PC-3 (cell line): ENCODE measurements around the gene LYZ. TPM values are rescaled to one million over a fixed set of nuclear protein-coding genes. Genes with fewer than 3 reads are reported as not detected.

Experiments used
- ATAC-seq: fragments of 200-7000 bp; cut with Tn5 transposase; 2 replicates; pipeline ENCODE4 v1.9.1; 2020; ENCODE audit warnings: mild to moderate bottlenecking, moderate library complexity
- BruUV-seq: library from RNA; stranded (reverse); fragments of 400-500 nt; replicated peaks from 2 replicates; lab custom pipeline; 2021; lab: Mats Ljungman, UMichigan
- CTCF ChIA-PET: fragments of 300-600 bp; sonication (Branson Sonifier 250); formaldehyde crosslinking; loops from one replicate; lab custom pipeline; 2022; ENCODE audit warnings: antibody characterized with exemption; lab: Charles Lee
- POLR2A ChIA-PET: fragments of 300-600 bp; sonication (Branson Sonifier 250); formaldehyde crosslinking; loops from one replicate; lab custom pipeline; 2022; ENCODE audit warnings: antibody characterized with exemption; ENCODE audit not compliant: unreplicated experiment; lab: Charles Lee
- DNase-seq: peaks from one replicate; pipeline ENCODE4 v3.0.0-alpha.2; 2015
- H2AFZ ChIP-seq: fragments of 300-600 bp; sonication (generic); 2 replicates; pipeline ENCODE4 v1.6.0; 2016; ENCODE audit warnings: antibody characterized with exemption, low read length
- H3F3A ChIP-seq: fragments of 300-600 bp; sonication (generic); one replicate; pipeline ENCODE4 v1.6.0; 2017; ENCODE audit warnings: antibody characterized with exemption, low read length, control low read depth, mild to moderate bottlenecking; ENCODE audit not compliant: unreplicated experiment
- H3K27ac ChIP-seq: fragments of 300-600 bp; sonication (generic); 2 replicates; pipeline ENCODE4 v1.5.1; 2016; ENCODE audit warnings: mild to moderate bottlenecking, low read length
- H3K27me3 ChIP-seq: fragments of 300-600 bp; sonication (generic); 2 replicates; pipeline ENCODE4 v1.6.1; 2016; ENCODE audit warnings: low read length, mixed read lengths
- H3K36me3 ChIP-seq: fragments of 300-600 bp; sonication (generic); 2 replicates; pipeline ENCODE4 v1.6.1; 2016; ENCODE audit warnings: low read depth, mixed run types, low read length, mixed read lengths
- H3K4me1 ChIP-seq: fragments of 300-600 bp; sonication (generic); 2 replicates; pipeline ENCODE4 v1.5.1; 2016; ENCODE audit warnings: low read length; ENCODE audit not compliant: insufficient read depth
- H3K4me2 ChIP-seq: fragments of 300-600 bp; sonication (generic); 2 replicates; pipeline ENCODE4 v1.6.0; 2016; ENCODE audit warnings: low read length
- H3K4me3 ChIP-seq: fragments of 300-600 bp; sonication (generic); 2 replicates; pipeline ENCODE4 v1.5.1; 2016; ENCODE audit warnings: mild to moderate bottlenecking, low read length, mixed read lengths
- H3K79me2 ChIP-seq: fragments of 300-600 bp; sonication (generic); 2 replicates; pipeline ENCODE4 v1.6.1; 2017; ENCODE audit warnings: low read length, mixed read lengths
- H3K9ac ChIP-seq: fragments of 300-600 bp; sonication (generic); 2 replicates; pipeline ENCODE4 v1.6.0; 2016; ENCODE audit warnings: mild to moderate bottlenecking, low read length
- H3K9me2 ChIP-seq: fragments of 300-600 bp; sonication (generic); replicated peaks from 2 replicates; pipeline ENCODE4 v1.6.1; 2016; ENCODE audit warnings: mixed run types, low read length, mixed read lengths
- H3K9me3 ChIP-seq: fragments of 300-600 bp; sonication (generic); 2 replicates; pipeline ENCODE4 v1.6.1; 2016; ENCODE audit warnings: low read length, mixed read lengths
- H4K20me1 ChIP-seq: fragments of 300-600 bp; sonication (generic); 2 replicates; pipeline ENCODE4 v1.6.1; 2016; ENCODE audit warnings: low read length, mixed read lengths
- EZH2 ChIP-seq: fragments of 300-600 bp; sonication (generic); IDR thresholded peaks from one replicate; pipeline ENCODE4 v1.6.1; 2017; ENCODE audit warnings: antibody characterized with exemption, mild to moderate bottlenecking, low read length; ENCODE audit not compliant: unreplicated experiment
- EZH2phosphoT487 ChIP-seq: fragments of 300-600 bp; sonication (generic); IDR thresholded peaks from 2 replicates; pipeline ENCODE4 v1.6.1; 2018; ENCODE audit warnings: mild to moderate bottlenecking, antibody characterized with exemption, low read length, borderline replicate concordance
- intact Hi-C: fragments of 100-400 bp; cut with micrococcal nuclease; formaldehyde crosslinking; loops from 2 replicates; pipeline ENCODE4 v1.9.0; 2023
- total RNA-seq: library from RNA; depleted of rRNA; stranded (reverse); fragments of >200 nt; gene quantifications from 2 replicates; pipeline ENCODE4 v1.2.3, GENCODE V29; 2014
- TF ChIP-seq, protein P1 (sequence below): fragments of 300-600 bp; sonication (generic); conservative IDR thresholded peaks from 2 replicates; pipeline ENCODE4 v1.5.1; 2017; ENCODE audit warnings: antibody characterized with exemption, low read depth, mild to moderate bottlenecking, low read length

LYZ gene
- total RNA-seq, 1 experiment from 2014 or later, result not detected

DNA sequence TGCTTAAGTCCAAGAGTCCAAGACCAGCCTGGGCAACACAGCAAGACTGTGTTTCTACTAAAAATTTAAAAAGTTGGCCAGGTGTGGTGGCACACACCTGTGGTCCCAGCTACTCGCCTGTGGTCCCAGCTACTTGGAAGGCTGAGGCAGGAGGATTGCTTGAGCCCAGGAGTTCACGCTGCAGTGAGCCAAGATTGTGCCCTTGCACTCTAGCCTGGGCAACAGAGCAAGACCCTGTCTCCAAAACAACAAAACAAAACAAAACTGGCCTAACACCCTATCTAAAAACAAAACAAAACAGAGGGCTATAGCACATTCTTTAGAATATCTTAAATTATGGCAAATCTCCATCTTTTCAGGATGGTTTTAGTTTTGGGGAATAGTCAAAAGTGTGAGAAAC, 3.1 kb upstream of the LYZ start:
- TF ChIP-seq EZH2 (no peak), EZH2phosphoT487 (no peak)
- TF ChIP-seq, protein P1, sequence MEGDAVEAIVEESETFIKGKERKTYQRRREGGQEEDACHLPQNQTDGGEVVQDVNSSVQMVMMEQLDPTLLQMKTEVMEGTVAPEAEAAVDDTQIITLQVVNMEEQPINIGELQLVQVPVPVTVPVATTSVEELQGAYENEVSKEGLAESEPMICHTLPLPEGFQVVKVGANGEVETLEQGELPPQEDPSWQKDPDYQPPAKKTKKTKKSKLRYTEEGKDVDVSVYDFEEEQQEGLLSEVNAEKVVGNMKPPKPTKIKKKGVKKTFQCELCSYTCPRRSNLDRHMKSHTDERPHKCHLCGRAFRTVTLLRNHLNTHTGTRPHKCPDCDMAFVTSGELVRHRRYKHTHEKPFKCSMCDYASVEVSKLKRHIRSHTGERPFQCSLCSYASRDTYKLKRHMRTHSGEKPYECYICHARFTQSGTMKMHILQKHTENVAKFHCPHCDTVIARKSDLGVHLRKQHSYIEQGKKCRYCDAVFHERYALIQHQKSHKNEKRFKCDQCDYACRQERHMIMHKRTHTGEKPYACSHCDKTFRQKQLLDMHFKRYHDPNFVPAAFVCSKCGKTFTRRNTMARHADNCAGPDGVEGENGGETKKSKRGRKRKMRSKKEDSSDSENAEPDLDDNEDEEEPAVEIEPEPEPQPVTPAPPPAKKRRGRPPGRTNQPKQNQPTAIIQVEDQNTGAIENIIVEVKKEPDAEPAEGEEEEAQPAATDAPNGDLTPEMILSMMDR, result no peak
- intact Hi-C loops, result no loop called here
- no peaks in the 10 kb centered on the region for H4K20me1 ChIP-seq

GRCh38 chr12:69345742-69346141, 2.4 kb upstream of the LYZ start:
- intact Hi-C loops, result no loop called here
- Histone ChIP-seq H3F3A (no peaks in the 10 kb centered on the region), H3K9ac (no peak overlapping the region), H3K27ac (no peak overlapping the region), H3K4me2 (no peak overlapping the region), H3K4me1 (no peaks in the 10 kb centered on the region), H3K79me2 (no peaks in the 10 kb centered on the region), H3K27me3 (no peaks in the 10 kb centered on the region), H3K4me3 (no peak overlapping the region), H3K9me3 (no peaks in the 10 kb centered on the region), H2AFZ (no peak overlapping the region), H3K36me3 (no peaks in the 10 kb centered on the region), H3K9me2 (no peaks in the 10 kb centered on the region), H4K20me1 (no peaks in the 10 kb centered on the region)
- no peak for DNase-seq
- TF ChIP-seq, protein P1, result no peak
- TF ChIP-seq EZH2phosphoT487 (no peak), EZH2 (no peak)
- ChIA-PET CTCF (no interaction called here), POLR2A (no interaction called here)
- no TSS peak for BruUV-seq
- ATAC-seq, result no peak

More for the DNA sequence above, 3.1 kb upstream of the LYZ start:
- no peaks in the 10 kb centered on the region for H3F3A ChIP-seq
- H3K9ac ChIP-seq, result no peak overlapping the region
- H3K79me2 ChIP-seq, result no peaks in the 10 kb centered on the region
- H3K9me3 ChIP-seq, result no peaks in the 10 kb centered on the region
- no peak for ATAC-seq
- H3K4me3 ChIP-seq, result no peak overlapping the region
- DNase-seq, result no peak
- no peak overlapping the region for H2AFZ ChIP-seq
- no peaks in the 10 kb centered on the region for H3K4me1 ChIP-seq
- no TSS peak for BruUV-seq
- CTCF ChIA-PET, result no interaction called here
- H3K9me2 ChIP-seq, result no peaks in the 10 kb centered on the region
- POLR2A ChIA-PET, result no interaction called here
- H3K27me3 ChIP-seq, result no peaks in the 10 kb centered on the region
- no peak overlapping the region for H3K27ac ChIP-seq
- no peak overlapping the region for H3K4me2 ChIP-seq
- H3K36me3 ChIP-seq, result no peaks in the 10 kb centered on the region

DNA sequence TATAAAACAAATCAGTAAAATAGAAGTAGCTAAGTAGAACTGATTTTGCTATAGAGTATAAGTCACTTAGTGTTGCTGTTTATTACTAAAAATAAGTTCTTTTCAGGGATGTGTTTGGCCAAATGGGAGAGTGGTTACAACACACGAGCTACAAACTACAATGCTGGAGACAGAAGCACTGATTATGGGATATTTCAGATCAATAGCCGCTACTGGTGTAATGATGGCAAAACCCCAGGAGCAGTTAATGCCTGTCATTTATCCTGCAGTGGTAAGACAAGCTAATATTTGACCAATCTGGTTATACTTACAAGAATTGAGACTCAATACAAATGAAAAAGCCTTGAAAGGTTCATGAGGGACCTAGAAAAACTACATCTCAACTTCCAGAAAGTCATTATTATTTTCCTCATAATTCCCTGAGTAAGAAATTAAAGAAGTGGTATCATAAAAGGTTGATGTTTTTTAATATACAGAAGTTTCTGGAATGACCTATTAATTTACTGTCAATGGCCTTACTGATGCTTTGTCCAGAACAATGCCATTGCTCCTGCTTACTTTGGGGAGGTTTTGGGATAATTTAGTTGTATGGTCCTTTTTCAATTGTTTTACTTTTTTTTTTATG, 1.9 kb downstream of the LYZ start:
- BruUV-seq, result no TSS peak
- CTCF ChIA-PET, result no interaction called here

More for the DNA sequence above, 1.9 kb downstream of the LYZ start:
- H3K9me3 ChIP-seq, result no peaks in the 10 kb centered on the region
- H3K9ac ChIP-seq, result no peak overlapping the region
- no peak overlapping the region for H2AFZ ChIP-seq
- POLR2A ChIA-PET, result no interaction called here
- no peak for TF ChIP-seq EZH2phosphoT487
- TF ChIP-seq, protein P1, result no peak
- no peak for TF ChIP-seq EZH2
- no peak overlapping the region for H3K4me2 ChIP-seq
- H3K79me2 ChIP-seq, result no peaks in the 10 kb centered on the region
- DNase-seq, result no peak
- ATAC-seq, result no peak
- no peaks in the 10 kb centered on the region for H3K27me3 ChIP-seq
- no peaks in the 10 kb centered on the region for H3K9me2 ChIP-seq
- no peaks in the 10 kb centered on the region for H3K36me3 ChIP-seq
- H4K20me1 ChIP-seq, result no peaks in the 10 kb centered on the region
- H3K4me3 ChIP-seq, result no peak overlapping the region
- H3K27ac ChIP-seq, result no peak overlapping the region
- intact Hi-C loops, result no loop called here
- H3K4me1 ChIP-seq, result no peaks in the 10 kb centered on the region
- no peaks in the 10 kb centered on the region for H3F3A ChIP-seq
